Thyroid gland (tissue), 4 donors: ENCODE results near the gene NCLN. TPM values are rescaled to one million over a fixed set of nuclear protein-coding genes. Genes with fewer than 3 reads are reported as not detected.

Experiments used
- DNase-seq, 2 donors: peaks; one replicate each; pipeline ENCODE4 v3.0.0-alpha.2; 2019
- H3K27ac ChIP-seq, 3 donors: fragments of 200-600 bp; sonication (generic); 1 replicate in 2 of 3; 2 replicates in 1 of 3; pipeline ENCODE4 v1.5.1; 2016 to 2019; ENCODE audit warnings: mild to moderate bottlenecking in 1 of 3, moderate library complexity in 1 of 3
- H3K27me3 ChIP-seq: fragments of 200-600 bp; sonication (generic); one replicate; pipeline ENCODE4 v1.5.1; 2019
- H3K36me3 ChIP-seq, 2 donors: fragments of 200-600 bp; sonication (generic); one replicate each; pipeline ENCODE4 v1.5.1; 2016 to 2019
- H3K4me1 ChIP-seq, 2 donors: fragments of 200-600 bp; sonication (generic); one replicate each; pipeline ENCODE4 v1.5.1; 2017 to 2019
- H3K4me3 ChIP-seq, 3 donors: fragments of 200-600 bp; sonication (generic); replicated peaks in 1 of 3; 1 replicate in 2 of 3; 2 replicates in 1 of 3; pipeline ENCODE4 v1.5.1; 2016; ENCODE audit warnings: mild to moderate bottlenecking in 1 of 3
- H3K9me3 ChIP-seq: fragments of 200-600 bp; sonication (generic); one replicate; pipeline ENCODE4 v1.5.1; 2017
- CTCF ChIP-seq, 6 experiments: fragments of 200-600 bp in 3 of 6; fragments of 450-650 bp in 3 of 6; sonication (generic) in 3 of 6; IDR thresholded peaks; one replicate each; pipeline ENCODE4 v1.5.1; 2016 to 2019; ENCODE audit warnings: antibody characterized with exemption in 6 of 6, mild to moderate bottlenecking in 2 of 6, inconsistent platforms in 1 of 6, moderate library complexity in 1 of 6
- POLR2A ChIP-seq, 2 donors: fragments of 450-650 bp; IDR thresholded peaks; one replicate each; pipeline ENCODE4 v1.6.1; 2017; ENCODE audit warnings: antibody characterized with exemption in 2 of 2, mild to moderate bottlenecking in 2 of 2, moderate library complexity in 1 of 2
- WGBS, 2 donors: methylation state at CpG; one replicate each; pipeline ENCODE4 v1.1.5; 2017; 5-methylcytosine and 5-hydroxymethylcytosine counted together
- intact Hi-C: fragments of 100-400 bp; cut with DNase I; formaldehyde crosslinking; loops from one replicate; pipeline ENCODE4 v1.15.1; 2023
- total RNA-seq, 4 donors: library from RNA; depleted of rRNA; stranded (reverse); fragments of >200 nt; gene quantifications; one replicate each; pipeline ENCODE4 v1.2.3, GENCODE V29; 2016

The NCLN gene
- total RNA-seq, 4 donors from 2014 or later, result 30.8 to 48.5 (median 37.2) TPM

DNA sequence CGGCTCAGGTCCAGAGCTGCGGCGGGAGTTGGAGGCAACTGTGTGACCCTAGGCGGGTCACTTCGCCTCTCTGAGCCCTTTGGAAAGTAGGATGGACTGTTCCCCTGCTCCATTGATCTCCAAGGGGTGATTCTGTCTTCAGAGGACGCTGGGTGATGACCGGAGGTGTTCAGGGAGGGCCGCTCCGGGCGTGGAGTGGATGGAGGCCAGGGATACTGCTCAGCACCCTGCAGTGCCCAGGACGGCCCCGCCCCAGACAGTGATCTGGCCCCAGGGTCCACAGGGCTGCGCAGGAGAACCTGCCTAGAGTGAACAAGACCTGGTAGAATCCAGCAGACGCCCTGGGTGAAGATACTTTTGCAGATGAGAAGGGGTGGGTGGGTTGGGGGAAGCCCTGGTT is 7.0 kb downstream of the NCLN start:
- H3K27ac ChIP-seq, result no peak overlapping the region
- TF ChIP-seq CTCF (IDR thresholded peaks at IDR 0.05) (no peak), POLR2A (IDR thresholded peaks at IDR 0.05) (no peak)
- peaks cover 1 to 2% of the 10 kb centered on the region in 2 donors for H3K4me1 ChIP-seq
- no peak for DNase-seq
- H3K36me3 ChIP-seq, result no peaks in the 10 kb centered on the region
- no peak overlapping the region for H3K4me3 ChIP-seq
- no peaks in the 10 kb centered on the region for H3K9me3 ChIP-seq
- intact Hi-C loops, result no loop called here
- no peaks in the 10 kb centered on the region for H3K27me3 ChIP-seq
- WGBS, 2 donors, result 94 to 97% methylated on average over 7 to 9 of the region's 14 CpGs

- Histone ChIP-seq H3K36me3 (no peaks in the 10 kb centered on the region), H3K4me1 (no peaks in the 10 kb centered on the region), H3K27ac (no peak overlapping the region), H3K4me3 (no peak overlapping the region), H3K9me3 (no peaks in the 10 kb centered on the region), H3K27me3 (no peaks in the 10 kb centered on the region)
- DNase-seq, result no peak
- intact Hi-C loops, result no loop called here
- 91 to 92% methylated on average over 28 of the region's 40 CpGs for WGBS, 2 donors
- TF ChIP-seq POLR2A (IDR thresholded peaks at IDR 0.05) (no peak), CTCF (IDR thresholded peaks at IDR 0.05) (no peak)
Measured at GRCh38 chr19:3193256-3194105, 7.8 kb downstream of the NCLN start.

- Histone ChIP-seq H3K27me3 (no peaks in the 10 kb centered on the region), H3K4me3 (no peak overlapping the region), H3K4me1 (no peaks in the 10 kb centered on the region), H3K9me3 (no peaks in the 10 kb centered on the region), H3K27ac (no peak overlapping the region), H3K36me3 (peaks cover 0 to 3% of the 10 kb centered on the region in 2 donors)
- intact Hi-C loops, result no loop called here
- TF ChIP-seq CTCF (IDR thresholded peaks at IDR 0.05), result no peak
- TF ChIP-seq POLR2A (IDR thresholded peaks at IDR 0.05), result no peak
- 92 to 93% methylated on average over 17 of the region's 17 CpGs for WGBS, 2 donors
- no peak for DNase-seq
Measured at GRCh38 chr19:3194106-3195087, 8.7 kb downstream of the NCLN start.

DNA sequence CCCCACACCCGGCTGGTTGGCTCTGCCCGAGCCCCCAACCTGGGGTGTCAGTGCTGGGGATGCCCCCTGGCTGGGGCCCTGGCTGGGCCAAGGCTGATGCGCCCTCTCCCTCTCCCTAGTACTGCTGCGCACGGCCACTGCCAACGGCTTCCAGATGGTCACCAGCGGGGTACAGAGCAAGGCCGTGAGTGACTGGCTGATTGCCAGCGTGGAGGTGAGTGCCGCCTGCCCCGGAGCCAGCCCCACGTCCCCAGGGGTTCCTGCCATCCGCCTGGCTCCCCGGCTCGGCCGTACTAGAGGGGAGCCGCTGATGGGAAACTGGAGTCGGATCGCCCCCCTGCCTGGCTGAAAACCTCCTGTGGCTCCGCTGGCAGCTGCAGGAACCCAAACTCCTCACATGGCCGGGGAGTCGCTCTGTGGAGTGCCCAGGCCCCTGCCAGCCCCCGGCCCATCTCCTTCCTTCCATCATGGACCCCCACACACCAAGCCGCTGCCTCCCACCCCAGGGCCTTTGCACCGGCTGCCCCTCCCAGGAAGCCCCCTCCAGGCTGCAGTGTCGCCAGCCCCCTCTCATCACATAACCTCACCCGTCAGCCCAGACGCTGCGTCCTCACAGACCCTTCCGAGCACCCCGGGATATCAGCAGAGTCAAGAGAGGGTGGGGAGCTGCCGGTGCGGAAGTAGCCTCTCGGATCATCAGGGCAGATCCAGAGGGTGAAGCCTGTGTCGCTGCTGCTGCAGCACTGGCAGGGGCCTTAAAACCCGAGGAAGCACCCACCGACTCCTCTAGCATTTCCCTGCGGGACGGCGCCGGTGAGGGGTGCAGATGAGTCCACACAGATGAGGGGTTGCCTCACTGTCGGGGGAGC is 10.6 kb downstream of the NCLN start:
- 91 to 98% methylated on average over 20 to 37 of the region's 42 CpGs for WGBS, 2 donors
- H3K36me3 ChIP-seq, result peaks cover 0 to 3% of the 10 kb centered on the region in 2 donors

More for the DNA sequence above, 10.6 kb downstream of the NCLN start:
- Histone ChIP-seq H3K27ac (no peak overlapping the region), H3K27me3 (no peaks in the 10 kb centered on the region), H3K4me1 (no peaks in the 10 kb centered on the region), H3K9me3 (no peaks in the 10 kb centered on the region), H3K4me3 (no peak overlapping the region)
- no peak for DNase-seq
- intact Hi-C loops, result no loop called here
- no peak for TF ChIP-seq CTCF (IDR thresholded peaks at IDR 0.05)
- TF ChIP-seq POLR2A (IDR thresholded peaks at IDR 0.05), result no peak
